Endometrium (tissue), 2 donors: ENCODE results near the gene RAB11FIP3.
"Not testable (repeated sequence)": the region's sequence is repeated elsewhere in the genome, so short reads cannot be mapped to it uniquely, and the experiment has no call there.

Experiments
- FAIRE-seq: peaks from 2 replicates; lab custom pipeline; 2012; peaks lifted over from hg19 to GRCh38; lab: Jason Lieb, UNC
- donor health status: control.
- donor health status: control.

The RAB11FIP3 gene

DNA sequence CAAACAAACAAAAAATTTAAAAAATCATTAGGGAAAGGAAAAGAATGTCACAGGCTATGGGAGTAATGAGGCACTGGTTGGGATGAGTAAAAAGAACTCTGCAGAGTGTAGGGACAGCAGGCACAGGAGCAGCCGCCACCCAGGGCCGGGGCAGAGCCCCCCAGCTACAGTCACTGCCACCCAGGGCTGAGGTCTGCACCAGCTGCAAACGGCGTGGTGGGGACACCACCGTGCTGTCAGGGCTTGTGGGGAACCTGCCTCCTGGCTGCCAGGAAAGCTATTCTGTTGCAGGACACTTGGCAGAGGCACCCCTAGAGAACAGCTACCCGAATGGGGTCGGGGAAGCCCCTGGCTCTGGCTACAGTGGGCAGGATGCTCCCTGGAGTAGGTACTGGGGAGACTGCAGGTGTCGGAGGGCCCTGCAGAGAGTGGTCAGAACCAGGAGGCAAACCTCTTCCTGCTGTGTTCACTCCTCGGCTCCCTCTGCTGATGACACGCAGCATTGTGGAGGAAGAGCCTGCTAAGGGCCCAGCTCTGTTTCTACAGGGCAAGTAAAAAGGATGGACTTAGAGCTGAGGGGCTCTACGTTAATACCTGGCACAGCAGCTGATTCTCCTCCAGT, 69.8 kb downstream of the RAB11FIP3 start:
- no peak for FAIRE-seq

- FAIRE-seq = no peak
Observed at GRCh38 chr16:496097-496886, 70.8 kb downstream of the RAB11FIP3 start.

DNA sequence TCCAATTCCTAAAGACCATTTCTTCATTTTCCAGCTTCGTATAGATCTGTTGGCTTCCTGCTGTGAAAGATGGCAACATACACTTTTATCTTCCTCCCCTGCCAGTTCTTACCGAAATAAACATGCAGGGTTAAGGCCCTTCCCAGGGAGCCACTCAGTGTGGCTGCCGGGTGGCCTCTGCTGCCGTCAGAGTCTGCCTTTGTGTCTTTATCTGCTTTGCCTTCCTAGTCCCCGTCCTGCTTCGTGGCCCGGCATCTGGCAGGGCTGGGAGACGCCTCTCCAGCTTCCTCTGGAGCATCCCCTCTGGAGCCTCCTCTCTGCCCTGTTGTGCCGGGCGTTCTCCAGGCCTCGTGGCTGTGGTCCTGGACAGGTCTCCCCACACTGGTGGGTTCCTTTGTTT, 71.8 kb downstream of the RAB11FIP3 start:
- no peak for FAIRE-seq

DNA sequence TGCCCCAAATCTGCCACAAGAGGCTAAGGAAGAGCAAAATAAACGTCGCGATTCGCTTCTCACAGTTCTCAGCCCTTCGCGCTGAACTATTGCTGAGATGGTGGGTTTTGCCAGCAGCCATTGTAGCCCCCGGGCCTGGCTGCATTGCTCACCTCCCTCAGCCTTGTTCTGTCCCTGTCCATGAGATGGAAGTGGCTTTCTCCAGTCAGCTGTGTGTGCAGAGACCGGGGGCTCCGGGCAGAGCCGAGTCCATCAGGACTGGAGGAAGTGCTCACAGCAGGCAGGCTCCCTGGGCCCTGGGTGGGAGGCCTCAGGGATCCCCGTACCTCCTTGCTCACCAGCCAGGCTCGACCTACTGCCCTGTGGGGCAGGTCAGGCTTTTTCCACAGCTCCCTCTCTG, 74.5 kb downstream of the RAB11FIP3 start:
- no peak for FAIRE-seq

GRCh38 chr16:500709-501108, 75.3 kb downstream of the RAB11FIP3 start:
- no peak for FAIRE-seq

DNA sequence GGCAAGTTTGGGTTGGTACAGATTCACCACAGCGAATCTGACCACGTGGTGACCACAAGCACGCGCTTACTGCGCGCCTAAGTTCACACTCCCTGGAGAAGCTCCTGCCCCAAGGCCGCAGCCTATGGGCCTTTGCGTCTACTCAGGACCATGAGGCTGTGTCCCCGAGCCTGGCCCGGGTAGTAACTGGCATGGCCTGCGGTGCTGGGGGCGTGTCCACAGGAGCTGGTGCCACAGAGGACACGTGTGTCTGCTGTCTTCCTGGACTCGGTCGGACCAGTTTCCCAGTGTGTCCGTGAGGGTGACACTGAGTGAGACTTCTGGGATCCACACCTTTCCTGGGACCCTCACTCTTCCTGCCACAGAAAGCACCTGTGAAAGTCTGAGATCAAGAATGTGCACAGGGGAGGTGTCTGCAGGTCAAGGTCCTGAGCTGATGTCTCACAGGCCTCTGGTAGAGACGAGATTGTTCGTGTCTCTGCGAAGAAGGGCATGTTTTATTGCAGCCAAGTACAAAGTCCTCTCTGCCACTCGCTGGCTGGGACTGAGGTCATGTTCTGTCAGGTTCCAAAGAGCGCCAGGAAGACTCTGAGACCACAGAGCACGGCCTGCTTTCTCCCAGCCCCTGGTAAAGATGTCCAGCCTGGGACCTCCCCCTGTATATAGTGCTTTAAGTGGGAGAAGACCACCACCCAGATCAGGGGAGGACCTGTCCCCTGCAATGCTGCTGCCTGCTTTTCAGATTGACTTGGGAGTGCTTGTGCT, 76.9 kb downstream of the RAB11FIP3 start:
- FAIRE-seq = no peak

DNA sequence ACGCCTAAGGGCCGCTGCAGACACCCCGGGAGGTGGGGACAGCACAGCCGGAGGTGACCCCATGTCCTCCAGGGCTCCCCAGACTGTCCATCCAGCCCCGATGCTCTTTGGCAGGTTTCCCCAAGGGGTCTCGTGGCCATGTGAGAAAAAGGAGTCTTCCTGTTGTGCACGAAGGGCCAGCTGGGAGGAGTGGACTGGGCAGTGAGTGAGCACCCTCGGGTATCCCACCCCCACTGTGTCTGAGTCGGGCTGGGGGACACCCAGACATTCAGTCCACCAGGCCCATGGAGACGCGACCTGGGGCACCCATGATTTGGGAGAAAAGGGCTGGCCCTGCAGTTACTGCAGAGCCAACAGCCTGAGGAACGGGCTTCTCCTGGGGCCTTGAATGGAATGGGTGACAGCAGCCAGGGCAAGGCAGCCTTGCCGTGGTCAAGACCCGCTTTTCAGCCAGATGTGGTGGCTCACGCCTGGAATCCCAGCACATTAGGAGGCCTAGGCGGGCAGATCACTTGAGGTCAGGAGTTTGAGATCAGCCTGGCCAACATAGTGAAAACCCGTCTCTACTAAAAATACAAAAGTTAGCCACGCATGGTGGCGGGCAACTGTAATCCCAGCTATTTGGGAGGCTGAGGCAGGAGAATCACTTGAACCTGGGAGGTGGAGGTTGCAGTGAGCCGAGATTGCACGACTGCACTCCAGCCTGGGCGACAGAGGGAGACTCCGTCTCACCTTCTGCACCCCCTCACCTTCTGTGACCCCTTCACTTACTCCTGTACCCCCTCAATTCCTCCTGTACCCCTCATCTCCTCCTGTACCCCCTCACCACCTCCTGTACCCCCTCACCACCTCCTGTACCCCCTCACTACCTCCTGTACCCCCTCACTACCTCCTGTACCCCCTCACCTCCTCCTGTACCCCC, 78.0 kb downstream of the RAB11FIP3 start:
- no peak for FAIRE-seq

- FAIRE-seq = no peak
Observed at GRCh38 chr16:505479-506245, 80.2 kb downstream of the RAB11FIP3 start.

DNA sequence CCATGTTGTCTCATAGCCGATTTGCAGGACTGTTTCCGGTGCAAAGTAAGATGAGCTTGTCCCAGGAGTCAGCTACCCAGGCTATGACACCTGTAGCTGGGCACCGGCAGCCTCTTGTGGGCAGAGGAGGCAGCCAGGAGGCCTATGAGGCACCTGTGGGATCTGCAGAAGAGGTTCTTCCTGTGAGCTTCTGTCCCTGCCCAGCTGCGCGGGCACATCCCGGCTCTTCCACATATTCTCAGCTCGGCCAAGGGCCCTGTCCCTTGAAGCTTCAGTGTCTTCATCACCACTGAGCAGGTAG, 80.7 kb downstream of the RAB11FIP3 start:
- FAIRE-seq = no peak

- not testable (repeated sequence) for FAIRE-seq
Observed at GRCh38 chr16:507527-507926, 82.1 kb downstream of the RAB11FIP3 start.

DNA sequence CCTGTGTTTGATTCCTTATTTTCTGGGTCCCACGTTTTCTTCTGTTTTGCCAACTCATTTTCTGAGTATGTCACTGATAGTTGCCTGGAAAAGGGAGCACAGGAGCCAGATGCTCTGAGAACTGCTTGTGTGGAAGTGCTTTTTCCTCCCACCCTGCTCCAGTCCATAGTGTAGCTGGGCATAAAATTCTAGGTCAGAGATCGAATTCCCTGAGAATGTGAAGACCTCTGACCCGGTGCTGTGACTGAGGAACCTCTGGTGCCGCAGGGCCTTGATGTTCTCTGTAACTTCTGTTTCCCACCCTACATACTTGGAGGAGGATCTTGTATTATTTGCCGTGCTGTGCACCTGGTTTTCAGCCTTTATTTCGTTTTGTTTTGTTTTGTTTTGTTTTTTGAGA, 82.5 kb downstream of the RAB11FIP3 start:
- no peak for FAIRE-seq

DNA sequence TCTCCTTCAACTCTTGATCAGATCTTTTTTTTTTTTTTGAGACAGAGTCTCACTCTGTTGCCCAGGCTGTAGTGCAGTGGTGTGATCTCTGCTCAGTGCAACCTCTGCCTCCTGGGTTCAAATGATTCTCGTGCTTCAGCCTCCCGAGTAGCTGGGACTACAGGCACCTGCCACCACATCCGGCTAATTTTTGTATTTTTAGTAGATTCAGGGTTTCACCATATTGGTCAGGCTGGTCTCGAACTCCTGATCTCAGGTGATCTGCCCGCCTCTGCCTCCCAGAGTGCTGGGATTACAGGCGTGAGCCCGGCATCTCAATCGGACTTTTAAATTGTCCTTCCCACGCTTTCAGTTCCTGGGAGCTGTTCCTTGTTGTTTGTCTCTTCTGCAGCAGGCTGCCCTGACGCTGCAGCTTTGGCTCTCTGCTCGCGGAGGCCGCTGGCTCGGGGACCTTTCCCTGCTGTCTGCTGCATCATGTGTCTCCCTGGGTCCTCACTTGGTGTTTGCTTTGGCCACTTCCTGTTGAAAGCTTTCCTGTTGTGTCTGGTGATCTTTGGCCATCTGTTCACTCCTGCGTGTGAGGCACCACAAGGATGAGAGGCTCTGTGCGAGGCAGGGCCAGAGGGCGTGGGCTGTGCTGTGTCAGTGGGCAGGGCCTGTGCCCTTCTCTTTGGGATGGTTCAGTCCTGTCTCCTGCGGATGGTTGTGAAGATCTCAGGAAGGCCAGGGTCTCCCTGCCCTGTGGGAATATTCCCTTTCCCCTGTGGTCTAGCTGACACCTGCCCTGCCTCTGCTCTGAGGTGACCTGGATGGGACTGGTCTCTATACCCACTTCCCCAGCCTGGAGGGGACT, 83.7 kb downstream of the RAB11FIP3 start:
- FAIRE-seq = no peak

DNA sequence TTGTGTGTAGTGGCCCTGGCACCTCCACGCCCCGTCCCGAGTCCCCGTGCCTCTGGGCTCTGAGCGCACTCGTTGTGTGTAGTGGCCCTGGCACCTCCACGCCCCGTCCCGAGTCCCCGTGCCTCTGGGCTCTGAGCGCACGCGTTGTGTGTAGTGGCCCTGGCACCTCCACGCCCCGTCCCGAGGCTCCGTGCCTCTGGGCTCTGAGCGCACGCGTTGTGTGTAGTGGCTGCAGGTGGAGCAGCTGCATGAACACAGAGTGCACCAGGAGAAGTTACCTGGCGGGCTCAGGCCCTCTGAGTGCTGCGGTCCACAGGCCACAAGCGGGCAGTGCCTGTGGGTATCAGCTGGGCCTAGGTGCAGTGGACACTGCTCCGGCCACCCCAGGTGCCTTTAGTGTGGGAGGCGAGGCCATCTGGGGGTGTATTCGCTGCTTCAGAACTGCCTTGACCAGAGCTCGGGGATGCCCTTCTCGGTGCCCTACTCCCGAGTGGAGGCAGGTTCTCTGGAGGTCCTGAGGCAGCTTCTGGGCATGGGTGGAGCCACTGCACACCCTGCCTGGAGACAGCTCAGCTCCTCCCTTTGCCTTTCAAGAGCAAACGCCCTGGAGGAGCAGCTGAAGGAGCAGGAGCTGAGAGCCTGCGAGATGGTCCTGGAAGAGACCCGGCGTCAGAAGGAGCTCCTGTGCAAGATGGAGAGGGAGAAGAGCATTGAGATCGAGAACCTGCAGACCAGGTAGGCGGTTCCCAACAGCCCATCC, 84.8 kb downstream of the RAB11FIP3 start:
- FAIRE-seq = no peak

- FAIRE-seq = no peak
Observed at GRCh38 chr16:512802-513201, 87.4 kb downstream of the RAB11FIP3 start.

DNA sequence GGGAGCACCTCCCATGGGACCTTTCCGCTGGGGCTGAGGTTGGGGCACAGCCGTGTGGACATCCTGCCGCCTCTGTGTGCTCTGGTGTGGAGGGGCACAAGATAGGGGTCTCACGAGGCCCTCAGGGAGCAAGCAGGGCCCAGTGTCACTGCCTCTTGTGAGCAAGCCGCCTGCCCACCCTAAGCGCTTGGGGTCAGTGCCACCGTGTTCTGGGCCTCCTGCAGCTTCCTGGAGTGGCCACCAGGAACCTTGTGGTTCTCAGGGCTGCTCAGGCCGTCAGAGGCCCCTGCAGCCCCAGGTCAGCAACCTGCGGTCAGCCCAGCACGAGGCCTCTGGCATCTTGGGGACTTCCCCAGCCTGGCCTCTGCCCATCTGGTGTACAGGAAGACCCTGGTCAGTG, 88.5 kb downstream of the RAB11FIP3 start:
- FAIRE-seq = no peak

DNA sequence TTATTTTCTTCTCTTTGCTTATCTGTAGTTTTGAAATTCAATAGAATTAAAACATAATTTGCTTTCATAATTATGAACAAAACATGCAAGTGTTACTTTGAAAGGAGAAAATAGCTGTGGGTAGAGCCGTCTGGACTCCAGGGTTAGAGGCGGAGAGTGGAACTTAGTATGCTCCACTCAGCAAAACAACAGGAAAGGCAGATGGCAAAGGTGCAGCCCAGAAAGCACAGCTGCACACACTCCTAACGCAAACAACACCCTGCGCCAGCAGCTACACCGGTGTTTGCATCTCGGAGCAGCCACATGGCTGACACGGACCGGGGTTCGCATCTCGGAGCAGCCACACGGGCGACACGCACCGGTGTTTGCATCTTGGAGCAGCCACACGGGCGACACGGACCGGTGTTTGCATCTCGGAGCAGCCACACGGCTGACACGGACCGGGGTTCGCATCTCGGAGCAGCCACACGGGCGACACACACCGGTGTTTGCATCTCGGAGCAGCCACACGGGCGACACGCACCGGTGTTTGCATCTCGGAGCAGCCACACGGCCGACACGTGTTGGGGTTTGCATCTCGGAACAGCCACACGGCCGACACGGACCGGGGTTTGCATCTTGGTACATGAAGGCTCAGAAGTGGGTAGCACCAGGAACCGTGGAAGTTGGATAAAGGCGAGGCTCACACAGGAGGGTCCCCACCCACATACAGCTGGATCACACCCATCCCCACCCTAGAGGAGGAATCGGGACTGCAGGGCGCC, 89.9 kb downstream of the RAB11FIP3 start:
- FAIRE-seq = no peak

DNA sequence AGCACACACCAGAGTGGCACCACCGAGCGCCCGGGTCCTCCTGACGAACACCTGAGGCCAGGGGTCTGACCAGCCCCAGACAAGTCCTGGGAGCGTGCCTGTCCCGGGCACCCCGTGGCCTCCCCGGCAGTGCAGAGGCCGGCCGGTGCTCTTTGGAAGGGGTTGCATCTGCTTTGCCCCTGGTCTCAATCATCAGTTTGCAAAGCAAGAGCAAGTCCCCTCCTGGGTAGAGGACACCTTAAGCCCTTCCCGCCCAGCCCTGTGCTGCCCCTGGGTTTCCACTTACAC, 90.4 kb downstream of the RAB11FIP3 start:
- FAIRE-seq = no peak

DNA sequence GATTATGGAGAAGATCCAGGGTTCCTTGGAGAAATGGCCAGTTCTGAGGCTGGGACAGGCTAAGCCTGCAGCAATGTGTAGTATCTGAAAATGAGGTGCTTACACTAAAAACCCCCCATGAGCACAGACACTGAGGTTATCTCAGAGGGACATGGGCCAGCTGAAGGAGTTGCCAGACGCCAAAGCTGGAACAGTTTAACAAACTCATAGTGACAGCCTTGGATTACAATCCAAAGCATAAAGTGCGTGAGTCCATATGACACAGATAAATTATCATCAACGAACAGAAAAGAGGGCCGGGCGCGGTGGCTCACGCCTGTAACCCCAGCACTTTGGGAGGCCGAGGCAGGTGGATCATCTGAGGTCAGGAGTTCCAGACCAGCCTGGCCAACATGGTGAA, 90.9 kb downstream of the RAB11FIP3 start:
- no peak for FAIRE-seq

DNA sequence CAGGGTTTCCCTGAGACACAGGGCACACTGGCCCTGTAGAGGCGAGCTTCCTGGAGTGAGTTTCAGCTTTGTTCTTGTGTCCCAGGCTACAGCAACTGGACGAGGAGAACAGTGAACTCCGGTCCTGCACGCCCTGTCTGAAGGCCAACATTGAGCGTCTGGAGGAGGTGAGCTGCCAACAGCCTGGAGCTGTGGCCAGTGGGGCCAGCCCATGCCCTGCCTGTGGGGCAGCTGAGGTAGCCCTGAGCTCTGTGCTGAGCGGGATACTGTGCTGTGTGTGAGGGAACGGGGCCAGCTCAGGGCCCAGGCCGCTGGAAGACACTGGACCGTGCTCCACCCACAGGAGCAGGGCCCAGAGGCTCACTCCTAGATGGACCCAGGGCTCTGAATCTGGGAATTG, 93.4 kb downstream of the RAB11FIP3 start:
- FAIRE-seq = no peak
